Esophagus (tissue), 2 donors: Measurements from ENCODE around the gene NOP58. TPM values are rescaled to one million over a fixed set of nuclear protein-coding genes. Genes with fewer than 3 reads are reported as not detected.
"Not testable (repeated sequence)": the region's sequence is repeated elsewhere in the genome, so short reads cannot be mapped to it uniquely, and the experiment has no call there.

ENCODE experiments used
- H3K27ac ChIP-seq, 2 donors: one replicate each; pipeline ENCODE4 v1.5.1; 2013; ENCODE audit warnings: low read depth in 2 of 2, mild to moderate bottlenecking in 2 of 2, inconsistent platforms in 1 of 2, low read length in 1 of 2, moderate library complexity in 1 of 2
- H3K27me3 ChIP-seq, 2 donors: one replicate each; pipeline ENCODE4 v1.6.1; 2013; ENCODE audit warnings: low read length in 2 of 2, control low read depth in 1 of 2, mild to moderate bottlenecking in 1 of 2; ENCODE audit not compliant: insufficient read depth in 2 of 2, control insufficient read depth in 1 of 2
- H3K36me3 ChIP-seq, 2 donors: one replicate each; pipeline ENCODE4 v1.6.1; 2013; ENCODE audit warnings: low read length in 1 of 2; ENCODE audit not compliant: control insufficient read depth in 2 of 2, insufficient read depth in 2 of 2
- H3K4me1 ChIP-seq, 2 donors: one replicate each; pipeline ENCODE4 v1.6.1; 2013; ENCODE audit warnings: low read length in 1 of 2; ENCODE audit not compliant: control insufficient read depth in 2 of 2, insufficient read depth in 2 of 2
- H3K4me3 ChIP-seq, 2 donors: one replicate each; pipeline ENCODE4 v1.5.1; 2013; ENCODE audit warnings: low read length in 2 of 2, mild to moderate bottlenecking in 2 of 2, low read depth in 1 of 2, moderate library complexity in 1 of 2
- H3K9me3 ChIP-seq, 2 donors: one replicate each; pipeline ENCODE4 v1.6.1; 2013; ENCODE audit warnings: mild to moderate bottlenecking in 2 of 2, low read depth in 1 of 2, low read length in 1 of 2, moderate library complexity in 1 of 2; ENCODE audit not compliant: control insufficient read depth in 2 of 2, insufficient read depth in 1 of 2
- WGBS, 2 donors: extraction: QIAGEN DNeasy Blood & Tissue Kit; methylation state at CpG; one replicate each; pipeline ENCODE4 v1.1.7; 2013; 5-methylcytosine and 5-hydroxymethylcytosine counted together
- polyA plus RNA-seq, 2 donors: library from polyadenylated mRNA; stranded (reverse); fragments of 200-250 nt; gene quantifications; one replicate each; pipeline ENCODE4 v1.2.3, GENCODE V29; 2013
- donor health status: healthy with polysubstance abuse.
- donor health status: Bipolar disorder and iron deficiency.

NOP58 gene
- polyA plus RNA-seq, 2 donors: 50.1 to 61.9 TPM

GRCh38 chr2:202299712-202300111 lies 34.1 kb downstream of the NOP58 start:
- Histone ChIP-seq H3K9me3 (no peaks in the 10 kb centered on the region), H3K4me3 (no peak overlapping the region), H3K36me3 (peaks cover 5 to 6% of the 10 kb centered on the region in 2 donors), H3K27ac (no peak overlapping the region), H3K27me3 (no peaks in the 10 kb centered on the region), H3K4me1 (no peaks in the 10 kb centered on the region)
- 41 to 62% methylated on average over 1 of the region's 1 CpG for WGBS, 2 donors

DNA sequence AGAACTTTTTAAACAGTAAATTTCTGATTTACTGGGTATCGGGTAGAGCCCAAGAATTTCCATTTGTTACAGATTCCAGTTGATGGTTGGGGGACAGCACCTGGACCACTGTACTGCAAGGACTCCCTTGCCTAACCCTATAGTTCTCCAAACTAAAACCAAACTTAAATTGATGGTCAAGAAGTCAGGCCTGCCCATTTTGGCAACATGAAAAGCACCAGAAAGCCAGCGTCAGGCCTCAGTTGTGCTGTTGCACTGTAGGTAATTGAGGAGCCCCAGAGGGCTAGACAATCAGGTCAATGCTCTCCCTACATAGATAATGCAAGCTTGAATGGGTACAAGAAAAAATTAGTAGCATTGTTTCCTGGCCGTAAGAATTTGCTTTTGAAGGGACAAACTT lies 40.5 kb downstream of the NOP58 start:
- Histone ChIP-seq H3K4me3 (no peak overlapping the region), H3K4me1 (no peaks in the 10 kb centered on the region), H3K27me3 (no peaks in the 10 kb centered on the region), H3K36me3 (peaks cover 5 to 12% of the 10 kb centered on the region in 2 donors), H3K9me3 (no peaks in the 10 kb centered on the region), H3K27ac (no peak overlapping the region)
- 90 to 97% methylated on average over 3 of the region's 3 CpGs for WGBS, 2 donors

- Histone ChIP-seq H3K27me3 (no peaks in the 10 kb centered on the region), H3K27ac (no peak overlapping the region), H3K36me3 (peaks cover 0 to 8% of the 10 kb centered on the region in 2 donors), H3K4me3 (no peak overlapping the region), H3K9me3 (no peaks in the 10 kb centered on the region), H3K4me1 (no peaks in the 10 kb centered on the region)
- 85 to 89% methylated on average over 3 of the region's 3 CpGs for WGBS, 2 donors
Observed at GRCh38 chr2:202307690-202308089, 42.1 kb downstream of the NOP58 start.

GRCh38 chr2:202311823-202312388 lies 46.3 kb downstream of the NOP58 start:
- WGBS, 2 donors: 90% methylated on average over 4 of the region's 4 CpGs
- Histone ChIP-seq H3K36me3 (peaks cover 0 to 2% of the 10 kb centered on the region in 2 donors), H3K9me3 (no peaks in the 10 kb centered on the region), H3K4me1 (no peaks in the 10 kb centered on the region), H3K27me3 (no peaks in the 10 kb centered on the region), H3K27ac (no peak overlapping the region), H3K4me3 (no peak overlapping the region)

- H3K36me3 ChIP-seq: no peaks in the 10 kb centered on the region
- WGBS, 2 donors: 91 to 94% methylated on average over 2 of the region's 2 CpGs
Observed at GRCh38 chr2:202314116-202314515, 48.6 kb downstream of the NOP58 start.

DNA sequence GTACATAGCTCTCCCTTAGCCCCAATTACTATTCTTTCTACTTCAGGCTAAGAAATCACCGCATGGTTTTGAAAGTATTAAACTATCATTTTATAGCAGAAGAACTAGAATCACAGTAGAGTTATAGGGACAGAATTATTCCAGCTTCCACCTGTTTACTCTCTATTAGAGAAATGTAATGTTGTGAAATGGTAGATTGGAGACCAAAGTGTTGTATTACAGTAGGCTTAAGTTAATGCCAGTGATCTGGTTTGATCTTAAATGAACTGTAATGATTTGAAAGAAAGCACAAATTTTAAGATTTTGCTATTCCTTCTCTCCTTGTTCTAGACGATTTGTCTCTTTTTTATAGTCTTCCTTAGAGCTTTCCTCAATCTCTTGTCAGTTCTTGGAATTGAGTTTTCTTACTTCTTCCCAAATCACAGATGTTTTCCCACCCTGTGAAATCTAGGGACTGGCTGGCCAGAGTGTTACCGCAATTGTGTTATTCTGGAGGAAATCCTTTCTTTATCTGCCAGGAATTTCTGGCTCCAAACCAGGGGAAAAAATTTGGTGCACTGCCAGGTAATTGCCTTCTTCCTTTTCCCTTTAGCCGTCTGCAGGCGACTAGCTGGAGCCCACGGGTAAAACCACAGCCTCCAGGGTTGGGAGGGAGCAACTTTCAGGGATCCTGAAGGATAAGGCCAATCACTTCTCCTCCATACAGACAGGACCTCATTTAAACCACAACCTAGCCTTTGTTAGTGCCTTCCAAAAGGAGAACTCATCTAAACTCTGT lies 51.7 kb downstream of the NOP58 start:
- Histone ChIP-seq H3K4me1 (peaks cover 0 to 3% of the 10 kb centered on the region in 2 donors), H3K9me3 (no peaks in the 10 kb centered on the region), H3K4me3 (no peak overlapping the region), H3K27ac (no peak overlapping the region), H3K36me3 (peaks cover 0 to 3% of the 10 kb centered on the region in 2 donors), H3K27me3 (no peaks in the 10 kb centered on the region)
- WGBS, 2 donors: 13 to 15% methylated on average over 6 of the region's 6 CpGs

More at GRCh38 chr2:202314116-202314515, 48.6 kb downstream of the NOP58 start:
- Histone ChIP-seq H3K4me3 (no peak overlapping the region), H3K27ac (no peak overlapping the region), H3K4me1 (peaks cover 0 to 3% of the 10 kb centered on the region in 2 donors), H3K27me3 (no peaks in the 10 kb centered on the region), H3K9me3 (no peaks in the 10 kb centered on the region)

- not testable (repeated sequence) for H3K27ac ChIP-seq, H3K4me1 ChIP-seq, H3K27me3 ChIP-seq, H3K36me3 ChIP-seq, H3K9me3 ChIP-seq, H3K4me3 ChIP-seq
- 90 to 99% methylated on average over 3 of the region's 3 CpGs for WGBS, 2 donors
Observed at GRCh38 chr2:202320362-202320761, 54.8 kb downstream of the NOP58 start.

DNA sequence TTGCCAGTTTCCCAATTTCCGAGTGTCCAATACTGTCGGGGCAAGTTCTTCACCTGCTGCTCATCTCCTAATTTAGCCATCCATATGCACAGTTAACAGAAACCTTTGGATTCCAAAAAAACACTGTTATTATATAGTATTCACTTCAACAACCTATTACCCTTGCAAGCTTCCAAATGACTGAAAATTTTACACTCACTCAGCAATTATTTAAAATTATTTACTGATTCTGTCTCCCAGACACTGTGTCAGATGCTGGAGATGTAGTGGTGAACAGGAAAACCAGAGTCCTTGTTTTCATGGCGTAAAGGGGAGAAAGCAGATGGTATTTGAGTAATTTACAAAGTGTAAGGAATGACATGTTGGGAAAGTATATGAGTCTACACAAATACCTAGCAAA lies 56.9 kb downstream of the NOP58 start:
- Histone ChIP-seq H3K27me3 (no peaks in the 10 kb centered on the region), H3K9me3 (no peaks in the 10 kb centered on the region), H3K27ac (no peak overlapping the region), H3K4me1 (peaks cover 0 to 1% of the 10 kb centered on the region in 2 donors), H3K36me3 (peaks cover 0 to 3% of the 10 kb centered on the region in 2 donors), H3K4me3 (no peak overlapping the region)
- WGBS, 2 donors: 98 to 99% methylated on average over 3 of the region's 3 CpGs

DNA sequence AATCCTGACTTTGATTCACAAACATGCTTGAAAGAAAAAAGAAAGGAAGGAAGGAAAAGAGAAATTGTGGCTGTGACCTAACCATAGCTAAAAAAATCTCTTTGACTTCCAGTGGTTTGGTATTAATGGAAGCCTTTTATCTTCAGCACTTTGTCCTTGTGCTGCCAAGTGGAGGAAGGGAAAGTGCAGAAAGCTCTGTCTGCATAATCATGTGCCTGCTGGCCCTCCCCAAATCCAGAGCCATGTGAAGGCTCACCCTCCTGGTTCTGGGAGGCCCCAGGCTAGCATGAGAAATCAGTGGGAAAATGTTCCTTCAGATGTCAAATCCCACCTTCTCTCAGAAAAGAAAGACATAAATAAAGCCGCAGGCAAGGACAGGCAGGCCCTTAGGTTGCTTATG lies 62.3 kb downstream of the NOP58 start:
- WGBS, 2 donors: 74 to 96% methylated on average over 1 of the region's 1 CpG
- no peak overlapping the region for H3K27ac ChIP-seq
- no peaks in the 10 kb centered on the region for H3K9me3 ChIP-seq
- no peaks in the 10 kb centered on the region for H3K36me3 ChIP-seq
- H3K4me1 ChIP-seq: no peaks in the 10 kb centered on the region
- no peaks in the 10 kb centered on the region for H3K27me3 ChIP-seq
- H3K4me3 ChIP-seq: no peak overlapping the region
